OCI-LY3 (cell line): Measurements from ENCODE around the gene EFCAB11.

Experiments used
- CTCF ChIP-seq: fragments of 200-600, 300-600 bp; sonication (generic); IDR thresholded peaks from 2 replicates; pipeline ENCODE4 v1.5.1; 2014; ENCODE audit warnings: antibody characterized with exemption, low read length, low read depth
- EZH2phosphoT487 ChIP-seq: fragments of 200-600 bp; shearing (Covaris generic); IDR thresholded peaks from 2 replicates; pipeline ENCODE4 v1.6.1; 2018; ENCODE audit warnings: antibody characterized with exemption, mixed run types, low read depth

GRCh38 chr14:89865153-89865552, 89.4 kb downstream of the EFCAB11 start:
- no peak for TF ChIP-seq EZH2phosphoT487
- TF ChIP-seq CTCF, result no peak
